ENCODE measurements around the gene ADAM10.

GRCh38 chr15:58631319-58631718, 118.2 kb downstream of the ADAM10 start:
- no peak for TF ChIP-seq CTCF (IDR thresholded peaks at IDR 0.05; ENCODE audit: insufficient read depth, low read depth, low read length)
- no peak for TF ChIP-seq EZH2 (IDR thresholded peaks at IDR 0.05; ENCODE audit: insufficient read depth, low read length)
